A549 (cell line): Measurements from ENCODE around the gene EPB41L4B. TPM values are rescaled to one million over a fixed set of nuclear protein-coding genes. Genes with fewer than 3 reads are reported as not detected.

Experiments used
- ATAC-seq, 2 experiments: fragments of 200-7000 bp in 1 of 2; fragments of >200 bp in 1 of 2; cut with Nextera tagmentation in 1 of 2; cut with Tn5 transposase in 1 of 2; 3 replicates each; pipeline versions ENCODE4 v1.8.0 to v1.9.1; 2018 to 2020; ENCODE audit warnings: mild to moderate bottlenecking in 1 of 2, moderate library complexity in 1 of 2
- CTCF ChIA-PET: fragments of 300-600 bp; sonication (Branson Sonifier 250); formaldehyde crosslinking; extraction: SDS; loops from one replicate; lab custom pipeline; 2021; ENCODE audit warnings: antibody characterized with exemption, inconsistent platforms; lab: Yijun Ruan, JAX
- POLR2A ChIA-PET: fragments of 350-600 bp; formaldehyde crosslinking; extraction: SDS; loops from one replicate; lab custom pipeline; 2021; ENCODE audit warnings: antibody characterized with exemption, inconsistent platforms; lab: Yijun Ruan, JAX
- DNase-seq, 2 experiments: peaks; one replicate each; pipeline versions ENCODE4 v3.0.0 to v3.0.0-alpha.2; 2011 to 2016; ENCODE audit warnings: low read depth in 1 of 2, low spot score in 1 of 2
- FAIRE-seq: peaks from 2 replicates; lab custom pipeline; 2011; peaks lifted over from hg19 to GRCh38; lab: Jason Lieb, UNC
- H3K27ac ChIP-seq, 2 experiments: fragments of >200 bp; sonication (Bioruptor Twin); formaldehyde crosslinking; 3 replicates each; pipeline ENCODE4 v1.5.1; 2016 to 2017
- H3K4me1 ChIP-seq: fragments of >200 bp; sonication (Bioruptor Twin); formaldehyde crosslinking; 3 replicates; pipeline ENCODE4 v1.6.1; 2016
- H3K4me2 ChIP-seq: fragments of >200 bp; sonication (Bioruptor Twin); formaldehyde crosslinking; 3 replicates; pipeline ENCODE4 v1.6.1; 2016
- H3K4me3 ChIP-seq: fragments of >200 bp; sonication (Bioruptor Twin); formaldehyde crosslinking; 3 replicates; pipeline ENCODE4 v1.5.1; 2016
- H3K9me3 ChIP-seq: fragments of >200 bp; sonication (Bioruptor Twin); formaldehyde crosslinking; 3 replicates; pipeline ENCODE4 v1.6.1; 2016
- CEBPB ChIP-seq, 2 experiments: fragments of >200 bp in 1 of 2; sonication (Bioruptor Twin) in 1 of 2; formaldehyde crosslinking in 1 of 2; IDR thresholded peaks; 2 replicates each; pipeline ENCODE4 v1.6.1; 2012 to 2016
- CHD2 ChIP-seq: fragments of 150-350 bp; IDR thresholded peaks from 2 replicates; pipeline ENCODE4 v1.6.1; 2014; ENCODE audit warnings: low read length; ENCODE audit not compliant: partially characterized antibody
- CHD4 ChIP-seq: fragments of 200-600 bp; sonication (generic); IDR thresholded peaks from 2 replicates; pipeline ENCODE4 v1.6.1; 2016; ENCODE audit warnings: antibody characterized with exemption, mild to moderate bottlenecking, borderline replicate concordance
- EHF ChIP-seq: fragments of 250-450 bp; sonication (Bioruptor Pico); IDR thresholded peaks from 2 replicates; pipeline ENCODE4 v1.5.0; 2020; ENCODE audit warnings: mild to moderate bottlenecking
- ESRRA ChIP-seq: fragments of 150-350 bp; IDR thresholded peaks from 2 replicates; pipeline ENCODE4 v1.6.1; 2014; ENCODE audit warnings: mild to moderate bottlenecking, low read length, borderline replicate concordance
- FOXS1 ChIP-seq: fragments of 250-450 bp; sonication (Bioruptor Pico); IDR thresholded peaks from 2 replicates; pipeline ENCODE4 v1.5.0; 2020; ENCODE audit warnings: mild to moderate bottlenecking, moderate library complexity
- HOXA7 ChIP-seq: fragments of 250-450 bp; sonication (Bioruptor Pico); IDR thresholded peaks from 2 replicates; pipeline ENCODE4 v1.5.0; 2020; ENCODE audit warnings: mild to moderate bottlenecking, moderate library complexity
- JUN ChIP-seq, 2 experiments: fragments of >200 bp; sonication (Bioruptor Twin); formaldehyde crosslinking; IDR thresholded peaks; 2 replicates in 1 of 2; 3 replicates in 1 of 2; pipeline ENCODE4 v1.6.1; 2016 to 2017
- JUNB ChIP-seq: fragments of >200 bp; sonication (Bioruptor Twin); formaldehyde crosslinking; IDR thresholded peaks from 2 replicates; pipeline ENCODE4 v1.6.1; 2016
- KDM1A ChIP-seq: fragments of 200-600 bp; sonication (generic); IDR thresholded peaks from 2 replicates; pipeline ENCODE4 v1.6.1; 2016; ENCODE audit warnings: low read depth, mild to moderate bottlenecking
- KDM5A ChIP-seq: fragments of 200-600 bp; sonication (generic); IDR thresholded peaks from 2 replicates; pipeline ENCODE4 v1.6.1; 2016; ENCODE audit warnings: antibody characterized with exemption, mild to moderate bottlenecking
- MAFK ChIP-seq: fragments of 450-650 bp; IDR thresholded peaks from 2 replicates; pipeline ENCODE4 v1.6.1; 2014; ENCODE audit not compliant: partially characterized antibody
- MAZ ChIP-seq: fragments of 150-350 bp; IDR thresholded peaks from 2 replicates; pipeline ENCODE4 v1.6.1; 2014; ENCODE audit warnings: antibody characterized with exemption, low read depth, low read length, borderline replicate concordance
- PHF8 ChIP-seq: fragments of 200-600 bp; sonication (generic); IDR thresholded peaks from 2 replicates; pipeline ENCODE4 v1.6.1; 2016; ENCODE audit warnings: low read depth, mild to moderate bottlenecking, antibody characterized with exemption, moderate library complexity, borderline replicate concordance
- POLR2A ChIP-seq: IDR thresholded peaks from 2 replicates; pipeline ENCODE4 v1.6.1; 2012; ENCODE audit warnings: mild to moderate bottlenecking, low read length
- POLR2AphosphoS2 ChIP-seq: conservative IDR thresholded peaks from 2 replicates; pipeline ENCODE4 v1.6.1; 2012; ENCODE audit warnings: low read length, improper control_type of control experiment, inconsistent platforms
- RAD21 ChIP-seq, 2 experiments: fragments of >200 bp in 1 of 2; sonication (Bioruptor Twin) in 1 of 2; formaldehyde crosslinking in 1 of 2; IDR thresholded peaks in 1 of 2; conservative IDR thresholded peaks in 1 of 2; 2 replicates in 1 of 2; 3 replicates in 1 of 2; pipeline ENCODE4 v1.6.1; 2012 to 2018; ENCODE audit warnings: inconsistent platforms in 1 of 2
- RARB ChIP-seq: fragments of 250-450 bp; sonication (Bioruptor Pico); IDR thresholded peaks from 2 replicates; pipeline ENCODE4 v1.8.0; 2021; ENCODE audit warnings: mild to moderate bottlenecking, moderate library complexity
- RFX5 ChIP-seq: fragments of 450-650 bp; IDR thresholded peaks from 2 replicates; pipeline ENCODE4 v1.7.1; 2014; ENCODE audit warnings: antibody characterized with exemption, mild to moderate bottlenecking, moderate library complexity
- SMC3 ChIP-seq: fragments of >200 bp; sonication (Bioruptor Twin); formaldehyde crosslinking; IDR thresholded peaks from 3 replicates; pipeline ENCODE4 v1.6.1; 2018; ENCODE audit warnings: inconsistent platforms
- TP53 ChIP-seq: fragments of 250-450 bp; sonication (Bioruptor Pico); IDR thresholded peaks from 2 replicates; pipeline ENCODE4 v1.5.0; 2021; ENCODE audit warnings: mild to moderate bottlenecking, moderate library complexity
- ZFP36 ChIP-seq: fragments of 450-650 bp; IDR thresholded peaks from 2 replicates; pipeline ENCODE4 v1.6.1; 2014; ENCODE audit warnings: borderline replicate concordance; ENCODE audit not compliant: partially characterized antibody
- ZNF302 ChIP-seq: fragments of 250-450 bp; sonication (Bioruptor Pico); IDR thresholded peaks from 2 replicates; pipeline ENCODE4 v1.9.0; 2021; ENCODE audit warnings: inconsistent platforms, mild to moderate bottlenecking, moderate library complexity
- ZSCAN20 ChIP-seq: fragments of 250-450 bp; sonication (Bioruptor Pico); IDR thresholded peaks from 2 replicates; pipeline ENCODE4 v1.8.0; 2022; ENCODE audit warnings: mild to moderate bottlenecking, moderate library complexity
- WGBS: methylation state at CpG from one replicate; pipeline ENCODE4 v1.1.6; 2017; ENCODE audit errors: missing lambda C conversion rate; 5-methylcytosine and 5-hydroxymethylcytosine counted together
- polyA plus RNA-seq, 4 experiments: library from polyadenylated mRNA; depleted of rRNA in 3 of 4; stranded (reverse); fragments of >200 nt; fragmentation: RNase III in 1 of 4; extraction: RNeasy Plus Mini Kit Qiagen cat#74134 plus additional on column Dnase treatment in 1 of 4; gene quantifications; 2 replicates in 3 of 4; 3 replicates in 1 of 4; pipeline ENCODE4 v1.2.3, GENCODE V29; 2011 to 2017

Gene EPB41L4B
- polyA plus RNA-seq, 2 of the 4 experiments (the other 2 are of a cell fraction) = 7.9 to 22.0 TPM

DNA sequence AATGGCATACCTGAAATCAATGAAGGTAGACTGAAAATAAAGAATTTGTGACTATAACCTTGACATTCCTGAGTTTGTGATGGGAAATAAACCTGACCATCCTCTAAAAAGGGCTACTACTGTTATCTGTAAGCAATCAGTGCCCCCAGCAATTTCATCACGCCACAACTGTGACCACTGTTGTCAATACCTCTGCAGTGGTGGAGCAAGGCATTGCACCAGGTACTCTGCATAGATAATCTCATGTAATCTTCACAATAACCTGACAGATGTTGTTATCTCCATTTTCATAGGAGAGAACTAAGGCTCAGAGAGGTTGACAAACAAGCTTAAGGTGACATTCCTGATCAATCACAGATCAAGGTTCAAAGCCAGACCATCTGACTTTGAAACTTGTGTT lies 115.3 kb downstream of the EPB41L4B start:
- ChIA-PET CTCF (interaction anchor here (0.7 to 3.7 kb wide), 5 partner anchors 9 to 22 kb away, joined by 3 to 13 read pairs (median 4); no protein-coding TSS in a partner anchor), POLR2A (no interaction called here)
- Histone ChIP-seq H3K4me3 (no peak overlapping the region), H3K9me3 (no peaks in the 10 kb centered on the region), H3K27ac (no peak overlapping the region), H3K4me1 (no peaks in the 10 kb centered on the region), H3K4me2 (no peak overlapping the region)
- ATAC-seq (peak in 1 of 2 experiments; percentile 30; a peak in 1 of 6 replicates), FAIRE-seq (no peak), DNase-seq (no peak)
- 29% methylated on average over 1 of the region's 1 CpG for WGBS
- TF ChIP-seq KDM1A (no peak), MAZ (no peak), EHF (no peak), RAD21 (conservative IDR thresholded peaks at IDR 0.05 in 1 of 2, IDR thresholded peaks at IDR 0.05 in 1 of 2) (no peak), ZNF302 (CRISPR knock-in tag) (no peak), ZSCAN20 (CRISPR knock-in tag) (no peak), KDM5A (no peak), POLR2A (no peak), TP53 (CRISPR knock-in tag) (no peak)

DNA sequence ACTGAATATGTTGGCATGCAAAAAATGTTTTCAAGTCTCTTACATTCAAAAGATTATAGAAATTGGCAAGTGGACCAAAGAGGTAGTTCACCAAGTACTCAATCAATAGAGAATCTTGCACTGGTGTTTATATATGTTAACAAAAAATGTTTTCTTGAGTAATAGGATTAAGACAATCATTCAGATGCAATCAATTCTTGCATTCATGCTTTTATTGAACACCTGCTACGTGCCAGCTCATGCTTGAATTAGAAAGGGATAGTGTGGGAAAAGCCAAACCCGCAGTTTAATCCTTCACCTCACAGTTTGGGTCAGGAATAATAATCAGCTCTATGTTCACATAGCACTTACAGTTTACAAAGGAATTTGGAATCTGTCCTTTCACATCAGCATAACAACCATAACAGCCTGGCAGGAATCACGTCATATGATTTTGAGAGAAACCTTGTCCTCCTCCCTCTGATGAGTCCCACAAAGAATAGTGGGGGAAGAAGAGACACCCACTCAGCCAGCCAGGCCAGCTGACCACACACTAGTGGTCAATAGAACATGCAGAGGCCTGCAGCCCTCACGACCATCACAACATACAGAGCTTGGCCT lies 117.0 kb downstream of the EPB41L4B start:
- H3K9me3 ChIP-seq = no peaks in the 10 kb centered on the region
- no peak for DNase-seq
- FAIRE-seq = no peak
- TF ChIP-seq CEBPB (IDR thresholded peaks at IDR 0.05) (no peak), ZFP36 (no peak), JUNB (no peak), MAFK (no peak), HOXA7 (no peak), JUN (IDR thresholded peaks at IDR 0.05) (no peak), RFX5 (no peak), SMC3 (no peak), FOXS1 (CRISPR knock-in tag) (no peak), ESRRA (no peak)
- H3K4me1 ChIP-seq = no peaks in the 10 kb centered on the region
- ATAC-seq = no peak
- 61% methylated on average over 4 of the region's 4 CpGs for WGBS
- H3K27ac ChIP-seq = no peak overlapping the region
- ChIA-PET CTCF (interaction anchor here (1.1 to 3.7 kb wide), 3 partner anchors 17 to 21 kb away, joined by 3 to 13 read pairs (median 3); no protein-coding TSS in a partner anchor), POLR2A (no interaction called here)
- H3K4me2 ChIP-seq = no peak overlapping the region
- H3K4me3 ChIP-seq = no peak overlapping the region

DNA sequence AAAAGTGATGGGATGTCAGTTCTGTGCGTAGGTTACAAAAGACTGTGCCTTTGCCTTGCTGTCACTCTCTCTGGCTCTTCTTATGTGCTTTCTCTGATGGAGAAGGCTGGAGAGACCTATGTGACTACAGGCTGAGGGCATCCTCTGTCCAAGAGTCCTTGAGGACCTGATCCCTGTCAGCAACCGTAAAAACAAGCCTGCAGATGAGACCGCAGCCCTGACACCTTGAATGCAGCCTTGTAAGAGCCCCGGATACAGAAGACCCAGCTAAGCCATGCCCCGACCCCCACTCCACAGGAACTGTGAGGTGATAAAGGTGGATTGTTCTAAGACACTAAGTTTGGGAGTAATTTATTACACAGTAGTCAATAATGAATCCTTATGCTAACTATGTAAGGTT lies 121.2 kb downstream of the EPB41L4B start:
- 65% methylated on average over 5 of the region's 5 CpGs for WGBS
- ATAC-seq = no peak
- Histone ChIP-seq H3K9me3 (no peaks in the 10 kb centered on the region), H3K4me3 (no peak overlapping the region), H3K27ac (no peak overlapping the region)
- TF ChIP-seq FOXS1 (CRISPR knock-in tag) (no peak), KDM1A (no peak), RARB (CRISPR knock-in tag) (no peak), CEBPB (IDR thresholded peaks at IDR 0.05) (no peak), ZNF302 (CRISPR knock-in tag) (no peak), CHD2 (no peak), RAD21 (conservative IDR thresholded peaks at IDR 0.05 in 1 of 2, IDR thresholded peaks at IDR 0.05 in 1 of 2) (no peak), SMC3 (no peak), POLR2AphosphoS2 (no peak), CHD4 (no peak), PHF8 (no peak)
- TF ChIP-seq, all 56 proteins: peak for 0
- Histone ChIP-seq H3K4me2 (no peak overlapping the region), H3K4me1 (no peaks in the 10 kb centered on the region)
- no peak for DNase-seq
- ChIA-PET CTCF (interaction anchor here (1.1 to 1.5 kb wide), 4 partner anchors 10 to 17 kb away, joined by 3 to 7 read pairs (median 4); no protein-coding TSS in a partner anchor), POLR2A (no interaction called here)
- FAIRE-seq = no peak
